IMR-90 (cell line): ENCODE measurements around the gene LGMN. TPM values are rescaled to one million over a fixed set of nuclear protein-coding genes. Genes with fewer than 3 reads are reported as not detected.

ENCODE experiments used
- ATAC-seq: fragments of 200-7000 bp; cut with Tn5 transposase; 2 replicates; pipeline ENCODE4 v1.9.1; 2020; ENCODE audit warnings: low read depth, mild to moderate bottlenecking, moderate library complexity
- BruUV-seq: library from RNA; stranded (reverse); fragments of 400-500 nt; replicated peaks from 2 replicates; lab custom pipeline; 2021; lab: Mats Ljungman, UMichigan
- CTCF ChIA-PET: fragments of 300-600 bp; formaldehyde crosslinking; extraction: SDS; loops from one replicate; lab custom pipeline; 2021; ENCODE audit warnings: antibody characterized with exemption; lab: Yijun Ruan, JAX
- POLR2A ChIA-PET: fragments of 300-600 bp; sonication (Branson Sonifier 250); formaldehyde crosslinking; loops from one replicate; lab custom pipeline; 2022; ENCODE audit warnings: antibody characterized with exemption; ENCODE audit not compliant: unreplicated experiment; lab: Charles Lee
- DNase-seq: peaks from one replicate; pipeline ENCODE4 v3.0.0; 2013
- H2AFZ ChIP-seq: replicated peaks from 2 replicates; pipeline ENCODE3; 2013; ENCODE audit warnings: low read length, mild to moderate bottlenecking; ENCODE audit not compliant: poor library complexity
- H2AK5ac ChIP-seq: 2 replicates; pipeline ENCODE4 v1.6.1; 2013; ENCODE audit warnings: low read depth, low read length, inconsistent platforms
- H2AK9ac ChIP-seq: replicated peaks from 2 replicates; pipeline ENCODE3; 2013; ENCODE audit warnings: mild to moderate bottlenecking, low read depth, low read length, moderate library complexity; ENCODE audit not compliant: poor library complexity
- H2BK120ac ChIP-seq: 2 replicates; pipeline ENCODE4 v1.6.1; 2013; ENCODE audit warnings: low read depth, low read length, inconsistent platforms
- H2BK15ac ChIP-seq: 3 replicates; pipeline ENCODE4 v1.6.1; 2013; ENCODE audit warnings: low read depth, low read length, inconsistent platforms
- H2BK20ac ChIP-seq: 2 replicates; pipeline ENCODE4 v1.6.1; 2013; ENCODE audit warnings: low read depth, mild to moderate bottlenecking, inconsistent platforms, low read length, moderate library complexity
- H2BK5ac ChIP-seq: 2 replicates; pipeline ENCODE4 v1.6.1; 2013; ENCODE audit warnings: mild to moderate bottlenecking, low read depth, low read length, inconsistent platforms; ENCODE audit not compliant: poor library complexity, severe bottlenecking
- H3K14ac ChIP-seq: replicated peaks from 2 replicates; pipeline ENCODE4 v1.6.1; 2013; ENCODE audit warnings: low read depth, low read length, inconsistent platforms
- H3K18ac ChIP-seq: 2 replicates; pipeline ENCODE4 v1.6.1; 2013; ENCODE audit warnings: low read depth, low read length, control low read depth
- H3K23ac ChIP-seq: 2 replicates; pipeline ENCODE4 v1.6.1; 2013; ENCODE audit warnings: low read depth, low read length, inconsistent platforms
- H3K27ac ChIP-seq: 2 replicates; pipeline ENCODE4 v1.5.1; 2013; ENCODE audit warnings: mild to moderate bottlenecking, control low read depth, low read length; ENCODE audit not compliant: insufficient read depth
- H3K27me3 ChIP-seq: 2 replicates; pipeline ENCODE4 v1.6.1; 2013; ENCODE audit warnings: low read length; ENCODE audit not compliant: control insufficient read depth, insufficient read depth
- H3K36me3 ChIP-seq: 2 replicates; pipeline ENCODE4 v1.6.1; 2013; ENCODE audit warnings: low read length, mixed read lengths; ENCODE audit not compliant: control insufficient read depth, insufficient read depth
- H3K4ac ChIP-seq: 2 replicates; pipeline ENCODE4 v1.6.1; 2013; ENCODE audit warnings: low read depth, low read length, inconsistent platforms
- H3K4me1 ChIP-seq: 2 replicates; pipeline ENCODE4 v1.6.1; 2013; ENCODE audit warnings: low read length, mixed read lengths; ENCODE audit not compliant: control insufficient read depth, insufficient read depth
- H3K4me2 ChIP-seq: 2 replicates; pipeline ENCODE4 v1.6.1; 2013; ENCODE audit warnings: low read depth, mild to moderate bottlenecking, control low read depth, low read length, moderate library complexity
- H3K4me3 ChIP-seq: 2 replicates; pipeline ENCODE4 v1.5.1; 2013; ENCODE audit warnings: low read depth, mild to moderate bottlenecking, control low read depth, low read length, moderate library complexity; ENCODE audit not compliant: insufficient read depth
- H3K56ac ChIP-seq: 2 replicates; pipeline ENCODE4 v1.6.1; 2013; ENCODE audit warnings: low read length, inconsistent platforms; ENCODE audit not compliant: insufficient read depth; ENCODE audit errors: extremely low read depth
- H3K79me1 ChIP-seq, 2 experiments: 2 replicates each; pipeline ENCODE4 v1.6.1; 2013; ENCODE audit warnings: low read length in 2 of 2, inconsistent platforms in 1 of 2, low read depth in 1 of 2
- H3K9ac ChIP-seq: 2 replicates; pipeline ENCODE4 v1.6.1; 2013; ENCODE audit warnings: low read depth, low read length, control low read depth
- H3K9me1 ChIP-seq: 2 replicates; pipeline ENCODE4 v1.6.1; 2013; ENCODE audit warnings: low read length, inconsistent platforms; ENCODE audit not compliant: insufficient read depth
- H3K9me3 ChIP-seq: 2 replicates; pipeline ENCODE4 v1.6.1; 2013; ENCODE audit warnings: low read length; ENCODE audit not compliant: control insufficient read depth, insufficient read depth
- H4K20me1 ChIP-seq: 2 replicates; pipeline ENCODE4 v1.6.1; 2013; ENCODE audit warnings: low read length, inconsistent platforms; ENCODE audit not compliant: insufficient read depth
- H4K5ac ChIP-seq: 2 replicates; pipeline ENCODE4 v1.6.1; 2013; ENCODE audit warnings: mild to moderate bottlenecking, low read depth, low read length, control low read depth
- H4K8ac ChIP-seq, 2 experiments: 2 replicates each; pipeline ENCODE4 v1.6.1; 2013; ENCODE audit warnings: low read depth in 2 of 2, low read length in 2 of 2, control low read depth in 1 of 2, inconsistent platforms in 1 of 2
- H4K91ac ChIP-seq: 2 replicates; pipeline ENCODE4 v1.6.1; 2013; ENCODE audit warnings: low read depth, low read length, inconsistent platforms; ENCODE audit not compliant: insufficient read depth
- BHLHE40 ChIP-seq: fragments of 150-350 bp; IDR thresholded peaks from 2 replicates; pipeline ENCODE4 v1.6.1; 2016; ENCODE audit warnings: mild to moderate bottlenecking, low read depth, low read length
- CEBPB ChIP-seq: IDR thresholded peaks from 2 replicates; pipeline ENCODE4 v1.6.1; 2012; ENCODE audit warnings: low read depth, low read length, improper control_type of control experiment
- CHD1 ChIP-seq: IDR thresholded peaks from 2 replicates; pipeline ENCODE4 v1.6.1; 2012; ENCODE audit warnings: low read depth, low read length, improper control_type of control experiment
- FOS ChIP-seq: fragments of 150-350 bp; IDR thresholded peaks from 2 replicates; pipeline ENCODE4 v1.6.1; 2016; ENCODE audit warnings: low read depth, low read length
- MAFK ChIP-seq: IDR thresholded peaks from 2 replicates; pipeline ENCODE4 v1.6.1; 2012; ENCODE audit warnings: low read depth, low read length, improper control_type of control experiment
- MAZ ChIP-seq: IDR thresholded peaks from 2 replicates; pipeline ENCODE4 v1.6.1; 2012; ENCODE audit warnings: low read depth, mild to moderate bottlenecking, low read length, improper control_type of control experiment, moderate library complexity, borderline replicate concordance
- MXI1 ChIP-seq: IDR thresholded peaks from 2 replicates; pipeline ENCODE4 v1.6.1; 2012; ENCODE audit warnings: low read depth, mild to moderate bottlenecking, low read length, moderate library complexity, borderline replicate concordance
- NFE2L2 ChIP-seq: fragments of 150-350 bp; IDR thresholded peaks from 2 replicates; pipeline ENCODE4 v1.6.1; 2016; ENCODE audit warnings: low read depth, mild to moderate bottlenecking, low read length
- POLR2A ChIP-seq: IDR thresholded peaks from 2 replicates; pipeline ENCODE4 v1.6.1; 2012; ENCODE audit warnings: mild to moderate bottlenecking, low read depth, low read length
- RAD21 ChIP-seq: IDR thresholded peaks from 2 replicates; pipeline ENCODE4 v1.6.1; 2012; ENCODE audit warnings: low read length, improper control_type of control experiment
- RCOR1 ChIP-seq: IDR thresholded peaks from 2 replicates; pipeline ENCODE4 v1.6.1; 2012; ENCODE audit warnings: mild to moderate bottlenecking, low read length, improper control_type of control experiment; ENCODE audit not compliant: insufficient replicate concordance
- RFX5 ChIP-seq: IDR thresholded peaks from 2 replicates; pipeline ENCODE4 v1.8.0; 2012; ENCODE audit warnings: low read depth, mild to moderate bottlenecking, low read length, moderate library complexity
- SMC3 ChIP-seq: fragments of 150-350 bp; IDR thresholded peaks from 2 replicates; pipeline ENCODE4 v1.6.1; 2016; ENCODE audit warnings: low read depth, mild to moderate bottlenecking, antibody characterized with exemption, low read length, moderate library complexity
- WGBS, 2 experiments: methylation state at CpG; one replicate each; pipeline versions ENCODE4 v1.1.5 to v1.1.7; 2013; ENCODE audit warnings: missing lambda C conversion rate in 2 of 2; ENCODE audit not compliant: insufficient read length in 1 of 2; ENCODE audit errors: extremely low coverage in 2 of 2; 5-methylcytosine and 5-hydroxymethylcytosine counted together
- dilution Hi-C: fragments of 300-500 bp; cut with HindIII; formaldehyde crosslinking; loops from one replicate; pipeline ENCODE4 v1.14.3; 2018; ENCODE audit warnings: low sequenced_read_pairs; ENCODE audit not compliant: unreplicated experiment
- in situ Hi-C: fragments of 300-500 bp; cut with MboI; formaldehyde crosslinking; loops from 3 replicates; pipeline ENCODE4 v1.14.3; 2019; ENCODE audit warnings: low sequenced_read_pairs, inconsistent platforms, mixed read lengths
- intact Hi-C: fragments of 100-400 bp; cut with micrococcal nuclease; formaldehyde crosslinking; loops from 2 replicates; pipeline ENCODE4 v1.10.0; 2022
- polyA plus RNA-seq, 3 experiments: library from polyadenylated mRNA; depleted of rRNA; stranded (reverse); fragments of >200 nt; gene quantifications; 2 replicates each; pipeline ENCODE4 v1.2.3, GENCODE V29; 2012; ENCODE audit warnings: low replicate concordance in 1 of 3
- total RNA-seq: library from RNA; depleted of rRNA; stranded (reverse); fragments of >200 nt; gene quantifications from 2 replicates; pipeline ENCODE4 v1.2.3, GENCODE V29; 2012
- TF ChIP-seq, protein P1 (sequence below): fragments of 150-350 bp; IDR thresholded peaks from 2 replicates; pipeline ENCODE4 v1.6.1; 2017; ENCODE audit warnings: mild to moderate bottlenecking, antibody characterized with exemption, low read length, low read depth
- TF ChIP-seq, protein P2 (sequence below): conservative IDR thresholded peaks from 2 replicates; pipeline ENCODE4 v1.5.1; 2012; ENCODE audit warnings: mild to moderate bottlenecking, low read depth, low read length, improper control_type of control experiment
- TF ChIP-seq, protein P3 (sequence below): fragments of 150-350 bp; IDR thresholded peaks from 2 replicates; pipeline ENCODE4 v1.6.1; 2016; ENCODE audit warnings: low read depth, mild to moderate bottlenecking, low read length, moderate library complexity, borderline replicate concordance

Gene LGMN
- total and polyA plus RNA-seq, 2 of the 4 experiments (the other 2 are of a cell fraction) = 19.2 to 39.3 TPM

DNA sequence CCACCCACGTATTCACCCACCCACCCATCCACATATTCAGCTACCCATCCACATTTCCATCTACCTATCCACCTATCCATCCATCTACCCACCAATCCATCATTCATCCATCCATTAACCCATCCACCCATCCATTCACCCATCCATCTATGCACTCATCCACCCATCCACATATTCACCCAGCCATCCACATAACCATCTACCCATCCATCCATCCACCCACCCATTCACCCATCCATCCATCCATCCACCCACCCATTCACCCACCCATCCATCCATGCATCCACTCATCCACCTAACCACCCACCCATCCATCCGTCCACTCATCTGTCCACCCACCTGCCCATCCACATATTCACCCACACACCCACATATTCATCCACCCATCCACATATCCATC lies 70.5 kb downstream of the LGMN start:
- CTCF ChIA-PET = no interaction called here
- ATAC-seq = no peak
- intact Hi-C loops = no loop called here

More for the DNA sequence above, 70.5 kb downstream of the LGMN start:
- Histone ChIP-seq H3K27me3 (no peaks in the 10 kb centered on the region), H2BK15ac (no peak overlapping the region), H3K79me1 (peaks cover 0 to 18% of the 10 kb centered on the region in 2 experiments; a peak in 2 of 4 replicates), H3K56ac (no peak overlapping the region), H2BK120ac (no peak overlapping the region), H2BK20ac (no peak overlapping the region), H4K8ac (no peak overlapping the region), H4K5ac (no peak overlapping the region), H4K91ac (no peak overlapping the region), H3K9me1 (no peaks in the 10 kb centered on the region; the same call in 1 of the 2 replicates), H3K36me3 (peaks cover 35% of the 10 kb centered on the region; the same call in 1 of the 2 replicates), H3K9me3 (0 out of 2 replicates have a peak, but pooled peaks cover 2% of the 10 kb centered on the region), H3K23ac (no peak overlapping the region), H3K18ac (no peak overlapping the region), H2AFZ (no peak overlapping the region), H3K4ac (no peak overlapping the region), H3K9ac (no peak overlapping the region), H3K14ac (no peak overlapping the region), H2BK5ac (peak overlapping the region; percentile 19), H3K4me1 (no peaks in the 10 kb centered on the region), H4K20me1 (0 out of 2 replicates have a peak, but pooled peaks cover 4% of the 10 kb centered on the region), H2AK9ac (no peak overlapping the region), H2AK5ac (no peak overlapping the region), H3K27ac (no peak overlapping the region), H3K4me2 (no peak overlapping the region), H3K4me3 (no peak overlapping the region)
- BruUV-seq = no TSS peak
- TF ChIP-seq CHD1 = no peak
- no peak for TF ChIP-seq BHLHE40
- TF ChIP-seq RFX5 = no peak
- no peak for TF ChIP-seq MXI1
- TF ChIP-seq MAZ = no peak
- no peak for TF ChIP-seq FOS
- TF ChIP-seq NFE2L2 = no peak
- no peak for TF ChIP-seq CEBPB
- no peak for TF ChIP-seq SMC3
- no peak for TF ChIP-seq RCOR1
- TF ChIP-seq, protein P1, sequence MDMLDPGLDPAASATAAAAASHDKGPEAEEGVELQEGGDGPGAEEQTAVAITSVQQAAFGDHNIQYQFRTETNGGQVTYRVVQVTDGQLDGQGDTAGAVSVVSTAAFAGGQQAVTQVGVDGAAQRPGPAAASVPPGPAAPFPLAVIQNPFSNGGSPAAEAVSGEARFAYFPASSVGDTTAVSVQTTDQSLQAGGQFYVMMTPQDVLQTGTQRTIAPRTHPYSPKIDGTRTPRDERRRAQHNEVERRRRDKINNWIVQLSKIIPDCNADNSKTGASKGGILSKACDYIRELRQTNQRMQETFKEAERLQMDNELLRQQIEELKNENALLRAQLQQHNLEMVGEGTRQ = no peak
- TF ChIP-seq RAD21 = no peak
- TF ChIP-seq MAFK = no peak
- TF ChIP-seq, protein P2, sequence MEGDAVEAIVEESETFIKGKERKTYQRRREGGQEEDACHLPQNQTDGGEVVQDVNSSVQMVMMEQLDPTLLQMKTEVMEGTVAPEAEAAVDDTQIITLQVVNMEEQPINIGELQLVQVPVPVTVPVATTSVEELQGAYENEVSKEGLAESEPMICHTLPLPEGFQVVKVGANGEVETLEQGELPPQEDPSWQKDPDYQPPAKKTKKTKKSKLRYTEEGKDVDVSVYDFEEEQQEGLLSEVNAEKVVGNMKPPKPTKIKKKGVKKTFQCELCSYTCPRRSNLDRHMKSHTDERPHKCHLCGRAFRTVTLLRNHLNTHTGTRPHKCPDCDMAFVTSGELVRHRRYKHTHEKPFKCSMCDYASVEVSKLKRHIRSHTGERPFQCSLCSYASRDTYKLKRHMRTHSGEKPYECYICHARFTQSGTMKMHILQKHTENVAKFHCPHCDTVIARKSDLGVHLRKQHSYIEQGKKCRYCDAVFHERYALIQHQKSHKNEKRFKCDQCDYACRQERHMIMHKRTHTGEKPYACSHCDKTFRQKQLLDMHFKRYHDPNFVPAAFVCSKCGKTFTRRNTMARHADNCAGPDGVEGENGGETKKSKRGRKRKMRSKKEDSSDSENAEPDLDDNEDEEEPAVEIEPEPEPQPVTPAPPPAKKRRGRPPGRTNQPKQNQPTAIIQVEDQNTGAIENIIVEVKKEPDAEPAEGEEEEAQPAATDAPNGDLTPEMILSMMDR = no peak
- TF ChIP-seq, protein P3, sequence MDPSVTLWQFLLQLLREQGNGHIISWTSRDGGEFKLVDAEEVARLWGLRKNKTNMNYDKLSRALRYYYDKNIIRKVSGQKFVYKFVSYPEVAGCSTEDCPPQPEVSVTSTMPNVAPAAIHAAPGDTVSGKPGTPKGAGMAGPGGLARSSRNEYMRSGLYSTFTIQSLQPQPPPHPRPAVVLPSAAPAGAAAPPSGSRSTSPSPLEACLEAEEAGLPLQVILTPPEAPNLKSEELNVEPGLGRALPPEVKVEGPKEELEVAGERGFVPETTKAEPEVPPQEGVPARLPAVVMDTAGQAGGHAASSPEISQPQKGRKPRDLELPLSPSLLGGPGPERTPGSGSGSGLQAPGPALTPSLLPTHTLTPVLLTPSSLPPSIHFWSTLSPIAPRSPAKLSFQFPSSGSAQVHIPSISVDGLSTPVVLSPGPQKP = no peak
- no peak for TF ChIP-seq POLR2A
- 93% methylated on average over 2 of the region's 2 CpGs; no CpG with 5 or more reads in 1 of the 2 experiments for WGBS, 2 experiments
- POLR2A ChIA-PET = no interaction called here
- dilution Hi-C loops = no loop called here
- in situ Hi-C loops = no loop called here
- DNase-seq = no peak
